Measurements from ENCODE around the gene MAP1B. TPM values are rescaled to one million over a fixed set of nuclear protein-coding genes. Genes with fewer than 3 reads are reported as not detected.

The MAP1B gene
- polyA plus RNA-seq, 1 donor from 2014 or later, result 234 TPM

DNA sequence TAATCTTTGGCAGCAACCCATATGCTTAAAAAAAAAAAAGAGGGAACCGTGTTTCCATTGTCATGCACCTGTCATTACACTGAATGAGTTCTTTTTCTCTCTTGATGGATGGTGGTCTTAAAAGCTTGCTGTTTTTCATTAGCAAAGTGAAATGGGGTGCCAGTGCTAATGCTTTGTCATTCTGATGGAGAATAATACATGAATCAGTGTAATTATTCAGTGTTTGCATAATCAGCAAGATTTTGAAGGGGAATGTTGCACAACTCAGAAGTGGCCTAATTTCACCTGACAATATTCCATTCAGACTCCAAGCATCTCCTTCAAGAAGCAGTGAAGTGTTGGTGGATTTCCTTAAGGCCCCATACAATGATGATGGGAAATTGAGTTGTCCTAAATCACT lies 38.1 kb downstream of the MAP1B start:
- H2AFZ ChIP-seq (ENCODE audit: low read depth, low read length), result no peak overlapping the region
- peaks cover 96% of the 10 kb centered on the region for H4K20me1 ChIP-seq (ENCODE audit: insufficient read depth)
- no peak overlapping the region for H3K9ac ChIP-seq (ENCODE audit: low read length)
- H3K79me2 ChIP-seq (replicated peaks; ENCODE audit: insufficient read depth, low read length), result peaks cover 100% of the 10 kb centered on the region
- no peak for TF ChIP-seq EZH2 (IDR thresholded peaks at IDR 0.05; ENCODE audit: borderline replicate concordance, insufficient read depth, low read length, poor library complexity, severe bottlenecking)
- no peak for TF ChIP-seq POLR2AphosphoS5 (IDR thresholded peaks at IDR 0.05)
- TF ChIP-seq SMC3 (conservative IDR thresholded peaks at IDR 0.05; ENCODE audit: poor library complexity), result no peak
- TF ChIP-seq RAD21 (conservative IDR thresholded peaks at IDR 0.05), result no peak
- no peak for TF ChIP-seq TAF1 (IDR thresholded peaks at IDR 0.05; ENCODE audit: low read depth)
- TF ChIP-seq EP300 (conservative IDR thresholded peaks at IDR 0.05; ENCODE audit: poor library complexity, severe bottlenecking), result no peak
- TF ChIP-seq, protein P1, sequence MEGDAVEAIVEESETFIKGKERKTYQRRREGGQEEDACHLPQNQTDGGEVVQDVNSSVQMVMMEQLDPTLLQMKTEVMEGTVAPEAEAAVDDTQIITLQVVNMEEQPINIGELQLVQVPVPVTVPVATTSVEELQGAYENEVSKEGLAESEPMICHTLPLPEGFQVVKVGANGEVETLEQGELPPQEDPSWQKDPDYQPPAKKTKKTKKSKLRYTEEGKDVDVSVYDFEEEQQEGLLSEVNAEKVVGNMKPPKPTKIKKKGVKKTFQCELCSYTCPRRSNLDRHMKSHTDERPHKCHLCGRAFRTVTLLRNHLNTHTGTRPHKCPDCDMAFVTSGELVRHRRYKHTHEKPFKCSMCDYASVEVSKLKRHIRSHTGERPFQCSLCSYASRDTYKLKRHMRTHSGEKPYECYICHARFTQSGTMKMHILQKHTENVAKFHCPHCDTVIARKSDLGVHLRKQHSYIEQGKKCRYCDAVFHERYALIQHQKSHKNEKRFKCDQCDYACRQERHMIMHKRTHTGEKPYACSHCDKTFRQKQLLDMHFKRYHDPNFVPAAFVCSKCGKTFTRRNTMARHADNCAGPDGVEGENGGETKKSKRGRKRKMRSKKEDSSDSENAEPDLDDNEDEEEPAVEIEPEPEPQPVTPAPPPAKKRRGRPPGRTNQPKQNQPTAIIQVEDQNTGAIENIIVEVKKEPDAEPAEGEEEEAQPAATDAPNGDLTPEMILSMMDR (IDR thresholded peaks at IDR 0.05; ENCODE audit: poor library complexity, severe bottlenecking), result no peak
- TF ChIP-seq, protein P2, sequence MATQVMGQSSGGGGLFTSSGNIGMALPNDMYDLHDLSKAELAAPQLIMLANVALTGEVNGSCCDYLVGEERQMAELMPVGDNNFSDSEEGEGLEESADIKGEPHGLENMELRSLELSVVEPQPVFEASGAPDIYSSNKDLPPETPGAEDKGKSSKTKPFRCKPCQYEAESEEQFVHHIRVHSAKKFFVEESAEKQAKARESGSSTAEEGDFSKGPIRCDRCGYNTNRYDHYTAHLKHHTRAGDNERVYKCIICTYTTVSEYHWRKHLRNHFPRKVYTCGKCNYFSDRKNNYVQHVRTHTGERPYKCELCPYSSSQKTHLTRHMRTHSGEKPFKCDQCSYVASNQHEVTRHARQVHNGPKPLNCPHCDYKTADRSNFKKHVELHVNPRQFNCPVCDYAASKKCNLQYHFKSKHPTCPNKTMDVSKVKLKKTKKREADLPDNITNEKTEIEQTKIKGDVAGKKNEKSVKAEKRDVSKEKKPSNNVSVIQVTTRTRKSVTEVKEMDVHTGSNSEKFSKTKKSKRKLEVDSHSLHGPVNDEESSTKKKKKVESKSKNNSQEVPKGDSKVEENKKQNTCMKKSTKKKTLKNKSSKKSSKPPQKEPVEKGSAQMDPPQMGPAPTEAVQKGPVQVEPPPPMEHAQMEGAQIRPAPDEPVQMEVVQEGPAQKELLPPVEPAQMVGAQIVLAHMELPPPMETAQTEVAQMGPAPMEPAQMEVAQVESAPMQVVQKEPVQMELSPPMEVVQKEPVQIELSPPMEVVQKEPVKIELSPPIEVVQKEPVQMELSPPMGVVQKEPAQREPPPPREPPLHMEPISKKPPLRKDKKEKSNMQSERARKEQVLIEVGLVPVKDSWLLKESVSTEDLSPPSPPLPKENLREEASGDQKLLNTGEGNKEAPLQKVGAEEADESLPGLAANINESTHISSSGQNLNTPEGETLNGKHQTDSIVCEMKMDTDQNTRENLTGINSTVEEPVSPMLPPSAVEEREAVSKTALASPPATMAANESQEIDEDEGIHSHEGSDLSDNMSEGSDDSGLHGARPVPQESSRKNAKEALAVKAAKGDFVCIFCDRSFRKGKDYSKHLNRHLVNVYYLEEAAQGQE (IDR thresholded peaks at IDR 0.05; ENCODE audit: borderline replicate concordance), result no peak
- TF ChIP-seq MXI1 (conservative IDR thresholded peaks at IDR 0.05; ENCODE audit: poor library complexity, severe bottlenecking), result no peak
- no peak overlapping the region for H3K4me2 ChIP-seq (ENCODE audit: low read length)
- peaks cover 4% of the 10 kb centered on the region for H3F3A ChIP-seq (ENCODE audit: insufficient read depth, low read length, poor library complexity, severe bottlenecking)
- H3K9me2 ChIP-seq (ENCODE audit: insufficient read depth, low read length), result no peaks in the 10 kb centered on the region
- H3K4me3 ChIP-seq (ENCODE audit: low read length), result peak overlapping the region; percentile 28
- H3K36me3 ChIP-seq (ENCODE audit: insufficient read depth, low read length), result peaks cover 19% of the 10 kb centered on the region
- H3K27me3 ChIP-seq (ENCODE audit: insufficient read depth, low read depth, low read length), result no peaks in the 10 kb centered on the region
- no peaks in the 10 kb centered on the region for H3K9me3 ChIP-seq (ENCODE audit: low read length)
- H3K27ac ChIP-seq (ENCODE audit: low read length), result peak overlapping the region; percentile 17

DNA sequence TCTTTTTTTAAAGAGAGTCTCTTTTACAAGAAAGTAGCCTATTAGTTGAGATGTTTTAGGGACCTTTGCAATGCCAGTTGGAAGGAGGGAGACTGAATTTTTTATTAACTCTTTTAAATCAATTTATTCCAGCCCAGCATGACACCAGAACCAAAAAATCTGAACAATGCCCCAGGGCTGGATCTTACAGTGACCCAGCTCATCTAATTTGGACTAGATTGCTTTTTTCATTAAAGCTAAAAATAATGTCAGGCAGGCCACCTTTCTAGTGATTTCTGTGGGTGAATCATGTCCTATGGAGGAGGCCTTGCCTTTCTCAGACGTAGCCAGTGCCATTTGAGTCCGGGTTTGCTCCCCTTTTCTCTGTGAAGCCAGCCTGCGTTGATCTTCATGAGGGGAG lies 38.8 kb downstream of the MAP1B start:
- H3K9ac ChIP-seq (ENCODE audit: low read length), result no peak overlapping the region
- H3K27me3 ChIP-seq (ENCODE audit: insufficient read depth, low read depth, low read length), result no peaks in the 10 kb centered on the region
- H3K4me2 ChIP-seq (ENCODE audit: low read length), result no peak overlapping the region
- peaks cover 100% of the 10 kb centered on the region for H3K79me2 ChIP-seq (replicated peaks; ENCODE audit: insufficient read depth, low read length)
- H2AFZ ChIP-seq (ENCODE audit: low read depth, low read length), result no peak overlapping the region
- peaks cover 12% of the 10 kb centered on the region for H3K36me3 ChIP-seq (ENCODE audit: insufficient read depth, low read length)
- H4K20me1 ChIP-seq (ENCODE audit: insufficient read depth), result peaks cover 96% of the 10 kb centered on the region
- TF ChIP-seq RAD21 (conservative IDR thresholded peaks at IDR 0.05) (no peak), POLR2AphosphoS5 (IDR thresholded peaks at IDR 0.05) (peak; percentile 3), MXI1 (conservative IDR thresholded peaks at IDR 0.05; ENCODE audit: poor library complexity, severe bottlenecking) (no peak)
- peaks cover 7% of the 10 kb centered on the region for H3F3A ChIP-seq (ENCODE audit: insufficient read depth, low read length, poor library complexity, severe bottlenecking)
- H3K27ac ChIP-seq (ENCODE audit: low read length), result peak overlapping the region; percentile 17
- no peaks in the 10 kb centered on the region for H3K9me2 ChIP-seq (ENCODE audit: insufficient read depth, low read length)
- H3K9me3 ChIP-seq (ENCODE audit: low read length), result no peaks in the 10 kb centered on the region
- peak overlapping the region; percentile 28 for H3K4me3 ChIP-seq (ENCODE audit: low read length)
